Measurements from ENCODE around the gene SALL2.

The SALL2 gene

GRCh38 chr14:21536418-21537089 lies 10.4 kb upstream of the SALL2 start:
- TF ChIP-seq CTCF (IDR thresholded peaks at IDR 0.05; ENCODE audit: extremely low read depth, insufficient read depth, missing control alignments) = no peak
- DNase-seq (ENCODE audit: low spot score) = no peak
- in situ Hi-C loops (cut with MboI; ENCODE audit: low pct_unique_long_range_greater_than_20kb, low sequenced_read_pairs, unreplicated experiment) = no loop called here

- in situ Hi-C loops (cut with MboI; ENCODE audit: low pct_unique_long_range_greater_than_20kb, low sequenced_read_pairs, unreplicated experiment) = no loop called here
- DNase-seq (ENCODE audit: low spot score) = no peak
- TF ChIP-seq CTCF (IDR thresholded peaks at IDR 0.05; ENCODE audit: extremely low read depth, insufficient read depth, missing control alignments) = no peak
Observed at GRCh38 chr14:21535545-21536417, 9.6 kb upstream of the SALL2 start.

GRCh38 chr14:21534576-21534975 lies 8.4 kb upstream of the SALL2 start:
- TF ChIP-seq CTCF (IDR thresholded peaks at IDR 0.05; ENCODE audit: extremely low read depth, insufficient read depth, missing control alignments) = no peak
- in situ Hi-C loops (cut with MboI; ENCODE audit: low pct_unique_long_range_greater_than_20kb, low sequenced_read_pairs, unreplicated experiment) = no loop called here
- DNase-seq (ENCODE audit: low spot score) = no peak

- TF ChIP-seq CTCF (IDR thresholded peaks at IDR 0.05; ENCODE audit: extremely low read depth, insufficient read depth, missing control alignments) = no peak
- in situ Hi-C loops (cut with MboI; ENCODE audit: low pct_unique_long_range_greater_than_20kb, low sequenced_read_pairs, unreplicated experiment) = no loop called here
- no peak for DNase-seq (ENCODE audit: low spot score)
Observed at GRCh38 chr14:21533294-21533693, 7.1 kb upstream of the SALL2 start.

- in situ Hi-C loops (cut with MboI; ENCODE audit: low pct_unique_long_range_greater_than_20kb, low sequenced_read_pairs, unreplicated experiment) = no loop called here
- no peak for TF ChIP-seq CTCF (IDR thresholded peaks at IDR 0.05; ENCODE audit: extremely low read depth, insufficient read depth, missing control alignments)
- DNase-seq (ENCODE audit: low spot score) = no peak
Observed at GRCh38 chr14:21529515-21529914, 3.4 kb upstream of the SALL2 start.

GRCh38 chr14:21528381-21529348 lies 2.5 kb upstream of the SALL2 start:
- no peak for TF ChIP-seq CTCF (IDR thresholded peaks at IDR 0.05; ENCODE audit: extremely low read depth, insufficient read depth, missing control alignments)
- in situ Hi-C loops (cut with MboI; ENCODE audit: low pct_unique_long_range_greater_than_20kb, low sequenced_read_pairs, unreplicated experiment) = no loop called here
- no peak for DNase-seq (ENCODE audit: low spot score)
